ENCODE measurements around the gene KAZN. TPM values are rescaled to one million over a fixed set of nuclear protein-coding genes. Genes with fewer than 3 reads are reported as not detected.

KAZN gene
- polyA plus RNA-seq, 1 donor from 2014 or later: 20.6 TPM

GRCh38 chr1:14741082-14741481, 142.6 kb downstream of the KAZN start:
- H3K79me2 ChIP-seq (replicated peaks; ENCODE audit: insufficient read depth, low read length): no peaks in the 10 kb centered on the region
- no peaks in the 10 kb centered on the region for H4K20me1 ChIP-seq (ENCODE audit: insufficient read depth)
- TF ChIP-seq CTCF (IDR thresholded peaks at IDR 0.05; ENCODE audit: poor library complexity, severe bottlenecking) (no peak), EZH2 (IDR thresholded peaks at IDR 0.05; ENCODE audit: borderline replicate concordance, insufficient read depth, low read length, poor library complexity, severe bottlenecking) (no peak), RAD21 (conservative IDR thresholded peaks at IDR 0.05) (no peak), SMC3 (conservative IDR thresholded peaks at IDR 0.05; ENCODE audit: poor library complexity) (no peak)
- no peak overlapping the region for H3K4me2 ChIP-seq (ENCODE audit: low read length)
- H3K36me3 ChIP-seq (ENCODE audit: insufficient read depth, low read length): no peaks in the 10 kb centered on the region
- H3K9ac ChIP-seq (ENCODE audit: low read length): no peak overlapping the region
- no peaks in the 10 kb centered on the region for H3K9me3 ChIP-seq (ENCODE audit: low read length)
- no peaks in the 10 kb centered on the region for H3K27me3 ChIP-seq (ENCODE audit: insufficient read depth, low read depth, low read length)
- H3K9me2 ChIP-seq (ENCODE audit: insufficient read depth, low read length): no peaks in the 10 kb centered on the region
- no peaks in the 10 kb centered on the region for H3F3A ChIP-seq (ENCODE audit: insufficient read depth, low read length, poor library complexity, severe bottlenecking)
- no peak overlapping the region for H3K4me3 ChIP-seq (ENCODE audit: low read length)
- no peak overlapping the region for H2AFZ ChIP-seq (ENCODE audit: low read depth, low read length)
- H3K27ac ChIP-seq (ENCODE audit: low read length): no peak overlapping the region

- Histone ChIP-seq H3K9me3 (ENCODE audit: low read length) (no peaks in the 10 kb centered on the region), H2AFZ (ENCODE audit: low read depth, low read length) (no peak overlapping the region), H3K27me3 (ENCODE audit: insufficient read depth, low read depth, low read length) (no peaks in the 10 kb centered on the region), H3K4me3 (ENCODE audit: low read length) (no peak overlapping the region), H3K9me2 (ENCODE audit: insufficient read depth, low read length) (no peaks in the 10 kb centered on the region), H3K79me2 (replicated peaks; ENCODE audit: insufficient read depth, low read length) (no peaks in the 10 kb centered on the region), H3F3A (ENCODE audit: insufficient read depth, low read length, poor library complexity, severe bottlenecking) (no peaks in the 10 kb centered on the region), H3K9ac (ENCODE audit: low read length) (no peak overlapping the region), H4K20me1 (ENCODE audit: insufficient read depth) (no peaks in the 10 kb centered on the region), H3K36me3 (ENCODE audit: insufficient read depth, low read length) (no peaks in the 10 kb centered on the region), H3K4me2 (ENCODE audit: low read length) (no peak overlapping the region), H3K27ac (ENCODE audit: low read length) (no peak overlapping the region)
- no peak for TF ChIP-seq EZH2 (IDR thresholded peaks at IDR 0.05; ENCODE audit: borderline replicate concordance, insufficient read depth, low read length, poor library complexity, severe bottlenecking)
- no peak for TF ChIP-seq POLR2AphosphoS5 (IDR thresholded peaks at IDR 0.05)
- no peak for TF ChIP-seq TAF1 (IDR thresholded peaks at IDR 0.05; ENCODE audit: low read depth)
- TF ChIP-seq CTCF (IDR thresholded peaks at IDR 0.05; ENCODE audit: poor library complexity, severe bottlenecking): no peak
- TF ChIP-seq RAD21 (conservative IDR thresholded peaks at IDR 0.05): no peak
- TF ChIP-seq SMC3 (conservative IDR thresholded peaks at IDR 0.05; ENCODE audit: poor library complexity): no peak
- no peak for TF ChIP-seq EP300 (conservative IDR thresholded peaks at IDR 0.05; ENCODE audit: poor library complexity, severe bottlenecking)
- TF ChIP-seq REST (IDR thresholded peaks at IDR 0.05; ENCODE audit: borderline replicate concordance): no peak
- no peak for TF ChIP-seq MXI1 (conservative IDR thresholded peaks at IDR 0.05; ENCODE audit: poor library complexity, severe bottlenecking)
Measured at GRCh38 chr1:14741532-14741931, 143.0 kb downstream of the KAZN start.
